GM12878 (cell line): Measurements from ENCODE around the gene CDKL5.

Source experiments
- FOXK2 ChIP-seq: fragments of 450-650 bp; IDR thresholded peaks from 2 replicates; pipeline ENCODE4 v1.6.1; 2017; ENCODE audit warnings: mild to moderate bottlenecking, moderate library complexity
- USF1 ChIP-seq: IDR thresholded peaks from 2 replicates; pipeline ENCODE4 v1.6.1; 2011; ENCODE audit warnings: borderline replicate concordance, low read depth, mild to moderate bottlenecking, moderate library complexity, mixed read lengths, low read length; ENCODE audit not compliant: insufficient read depth; ENCODE audit errors: extremely low read length
- YY1 ChIP-seq: IDR thresholded peaks from 2 replicates; pipeline ENCODE4 v1.6.1; 2011; ENCODE audit warnings: low read depth, mild to moderate bottlenecking, low read length

DNA sequence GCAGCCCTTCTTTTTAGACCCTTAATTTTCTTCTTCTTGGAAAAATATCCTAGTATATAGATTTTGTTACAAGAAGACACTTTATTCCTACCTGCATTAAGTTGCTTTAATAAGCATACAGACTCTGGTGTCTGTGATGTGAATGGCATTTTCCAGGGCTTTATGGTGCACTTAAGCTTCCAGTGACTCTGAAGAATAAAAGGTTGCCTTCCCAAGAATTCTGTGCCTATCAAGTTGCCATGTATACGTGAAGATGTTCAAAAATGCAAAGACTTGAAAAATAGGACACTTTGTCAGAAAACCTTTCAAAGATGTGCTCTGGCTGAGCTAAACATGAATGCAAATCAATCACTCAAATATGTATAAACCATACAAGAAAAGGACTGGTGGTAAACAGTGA, 135.6 kb downstream of the CDKL5 start:
- TF ChIP-seq FOXK2 (no peak), USF1 (no peak), YY1 (no peak)
